Nephron (organoid): Measurements from ENCODE around the gene ANXA9.

Experiments used
- H3K27ac Mint-ChIP-seq, 3 experiments: 2 replicates each; pipeline ENCODE4 v1.8.0; 2020; ENCODE audit warnings: mixed read lengths in 3 of 3, mild to moderate bottlenecking in 2 of 3, moderate library complexity in 1 of 3
- H3K27me3 Mint-ChIP-seq: 2 replicates; pipeline ENCODE4 v1.8.0; 2021; ENCODE audit warnings: low read depth, mild to moderate bottlenecking, moderate library complexity, mixed read lengths
- H3K36me3 Mint-ChIP-seq: 2 replicates; pipeline ENCODE4 v1.8.0; 2020; ENCODE audit warnings: low read depth, mixed read lengths
- H3K4me1 Mint-ChIP-seq: 2 replicates; pipeline ENCODE4 v1.8.0; 2020; ENCODE audit warnings: mixed read lengths
- H3K4me3 Mint-ChIP-seq, 3 experiments: 2 replicates each; pipeline ENCODE4 v1.8.0; 2020; ENCODE audit warnings: mild to moderate bottlenecking in 3 of 3, mixed read lengths in 3 of 3, moderate library complexity in 2 of 3
- H3K9me3 Mint-ChIP-seq: 2 replicates; pipeline ENCODE4 v1.8.0; 2020; ENCODE audit warnings: mixed read lengths
- CTCF ChIP-seq, 3 experiments: fragments of 200-600 bp; sonication (generic); IDR thresholded peaks; one replicate each; pipeline ENCODE4 v1.5.0; 2021; ENCODE audit warnings: antibody characterized with exemption in 3 of 3; ENCODE audit not compliant: unreplicated experiment in 3 of 3

Gene ANXA9

GRCh38 chr1:150968491-150968890, 13.6 kb upstream of the ANXA9 start:
- peaks cover 52% of the 10 kb centered on the region for H3K36me3 Mint-ChIP-seq
- H3K4me3 Mint-ChIP-seq = no peak overlapping the region
- H3K27me3 Mint-ChIP-seq = no peaks in the 10 kb centered on the region
- H3K27ac Mint-ChIP-seq = peak overlapping the region in 1 of 3 experiments; percentile 62
- H3K9me3 Mint-ChIP-seq = no peaks in the 10 kb centered on the region
- no peak for TF ChIP-seq CTCF (IDR thresholded peaks at IDR 0.05; ENCODE audit: unreplicated experiment in 3 of 3)
- peaks cover 35% of the 10 kb centered on the region for H3K4me1 Mint-ChIP-seq

GRCh38 chr1:150969626-150970025, 12.5 kb upstream of the ANXA9 start:
- no peaks in the 10 kb centered on the region for H3K9me3 Mint-ChIP-seq
- peaks cover 41% of the 10 kb centered on the region for H3K36me3 Mint-ChIP-seq
- H3K27me3 Mint-ChIP-seq = no peaks in the 10 kb centered on the region
- TF ChIP-seq CTCF (IDR thresholded peaks at IDR 0.05; ENCODE audit: unreplicated experiment in 3 of 3) = no peak
- H3K4me3 Mint-ChIP-seq = no peak overlapping the region
- peak overlapping the region in 1 of 3 experiments; percentile 57 for H3K27ac Mint-ChIP-seq
- peaks cover 36% of the 10 kb centered on the region for H3K4me1 Mint-ChIP-seq

- Mint-ChIP-seq H3K9me3 (no peaks in the 10 kb centered on the region), H3K27me3 (no peaks in the 10 kb centered on the region), H3K36me3 (peaks cover 30% of the 10 kb centered on the region), H3K27ac (peak overlapping the region; percentile 88 to 93 (median 92)), H3K4me3 (peak overlapping the region; percentile 88 to 90 (median 90)), H3K4me1 (peaks cover 36% of the 10 kb centered on the region)
- no peak for TF ChIP-seq CTCF (IDR thresholded peaks at IDR 0.05; ENCODE audit: unreplicated experiment in 3 of 3)
Measured at GRCh38 chr1:150970808-150971582, 11.1 kb upstream of the ANXA9 start.

GRCh38 chr1:150971583-150972416, 10.3 kb upstream of the ANXA9 start:
- H3K9me3 Mint-ChIP-seq = no peaks in the 10 kb centered on the region
- H3K36me3 Mint-ChIP-seq = peaks cover 22% of the 10 kb centered on the region
- no peaks in the 10 kb centered on the region for H3K27me3 Mint-ChIP-seq
- H3K4me1 Mint-ChIP-seq = peaks cover 38% of the 10 kb centered on the region
- peak overlapping the region; percentile 88 to 90 (median 90) for H3K4me3 Mint-ChIP-seq
- TF ChIP-seq CTCF (IDR thresholded peaks at IDR 0.05; ENCODE audit: unreplicated experiment in 3 of 3) = no peak
- H3K27ac Mint-ChIP-seq = peak overlapping the region; percentile 88 to 93 (median 92)

GRCh38 chr1:150972417-150972940, 9.6 kb upstream of the ANXA9 start:
- Mint-ChIP-seq H3K27ac (peak overlapping the region; percentile 88 to 93 (median 92)), H3K4me3 (peak overlapping the region; percentile 88 to 90 (median 90)), H3K9me3 (no peaks in the 10 kb centered on the region), H3K27me3 (peaks cover 4% of the 10 kb centered on the region), H3K4me1 (peaks cover 41% of the 10 kb centered on the region), H3K36me3 (peaks cover 15% of the 10 kb centered on the region)
- no peak for TF ChIP-seq CTCF (IDR thresholded peaks at IDR 0.05; ENCODE audit: unreplicated experiment in 3 of 3)
